Tibial nerve (tissue), 4 donors: ENCODE measurements around the gene PTPRU.

Experiments used
- EP300 ChIP-seq, 2 donors: sonication (generic); formaldehyde crosslinking; IDR thresholded peaks; one replicate each; pipeline ENCODE4 v1.6.1; 2017; ENCODE audit warnings: antibody characterized with exemption in 2 of 2, mild to moderate bottlenecking in 1 of 2
- POLR2A ChIP-seq, 2 donors: fragments of 450-650 bp; IDR thresholded peaks; one replicate each; pipeline ENCODE4 v1.6.1; 2017; ENCODE audit warnings: antibody characterized with exemption in 2 of 2, mild to moderate bottlenecking in 2 of 2, moderate library complexity in 2 of 2
- TF ChIP-seq, protein P1 (sequence below), 5 experiments: fragments of 200-600 bp in 3 of 5; fragments of 450-650 bp in 2 of 5; sonication (generic) in 3 of 5; IDR thresholded peaks; one replicate each; pipeline ENCODE4 v1.5.1; 2016 to 2019; ENCODE audit warnings: antibody characterized with exemption in 5 of 5, mild to moderate bottlenecking in 3 of 5, moderate library complexity in 2 of 5

DNA sequence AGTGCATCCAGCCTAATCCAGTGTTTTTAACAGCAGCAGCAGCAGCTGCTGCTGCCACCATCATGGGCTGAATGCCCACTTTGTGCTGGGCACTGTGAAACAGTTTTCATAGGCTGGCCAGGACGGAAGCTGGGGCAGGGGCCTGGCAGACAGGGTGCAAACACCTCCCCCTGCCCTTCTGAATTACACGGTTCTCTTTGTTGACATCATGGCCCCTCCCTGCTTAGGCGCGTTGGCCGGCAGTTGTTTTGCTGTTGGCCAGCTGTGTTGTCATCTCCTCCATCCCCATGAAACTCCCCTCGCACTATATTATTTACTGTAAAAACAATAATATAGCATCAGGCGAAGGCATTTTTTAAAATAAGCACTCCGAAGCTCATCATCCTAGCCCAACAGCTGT, 33.1 kb downstream of the PTPRU start:
- TF ChIP-seq, protein P1, sequence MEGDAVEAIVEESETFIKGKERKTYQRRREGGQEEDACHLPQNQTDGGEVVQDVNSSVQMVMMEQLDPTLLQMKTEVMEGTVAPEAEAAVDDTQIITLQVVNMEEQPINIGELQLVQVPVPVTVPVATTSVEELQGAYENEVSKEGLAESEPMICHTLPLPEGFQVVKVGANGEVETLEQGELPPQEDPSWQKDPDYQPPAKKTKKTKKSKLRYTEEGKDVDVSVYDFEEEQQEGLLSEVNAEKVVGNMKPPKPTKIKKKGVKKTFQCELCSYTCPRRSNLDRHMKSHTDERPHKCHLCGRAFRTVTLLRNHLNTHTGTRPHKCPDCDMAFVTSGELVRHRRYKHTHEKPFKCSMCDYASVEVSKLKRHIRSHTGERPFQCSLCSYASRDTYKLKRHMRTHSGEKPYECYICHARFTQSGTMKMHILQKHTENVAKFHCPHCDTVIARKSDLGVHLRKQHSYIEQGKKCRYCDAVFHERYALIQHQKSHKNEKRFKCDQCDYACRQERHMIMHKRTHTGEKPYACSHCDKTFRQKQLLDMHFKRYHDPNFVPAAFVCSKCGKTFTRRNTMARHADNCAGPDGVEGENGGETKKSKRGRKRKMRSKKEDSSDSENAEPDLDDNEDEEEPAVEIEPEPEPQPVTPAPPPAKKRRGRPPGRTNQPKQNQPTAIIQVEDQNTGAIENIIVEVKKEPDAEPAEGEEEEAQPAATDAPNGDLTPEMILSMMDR (IDR thresholded peaks at IDR 0.05) = no peak
- TF ChIP-seq POLR2A (IDR thresholded peaks at IDR 0.05) = no peak
- no peak for TF ChIP-seq EP300 (IDR thresholded peaks at IDR 0.05)
